ENCODE results near the gene DLGAP1. TPM values are rescaled to one million over a fixed set of nuclear protein-coding genes. Genes with fewer than 3 reads are reported as not detected.

DLGAP1 gene
- total RNA-seq, 1 experiment from 2014 or later = 23.0 TPM

GRCh38 chr18:4360221-4360715 is 94.8 kb downstream of the DLGAP1 start (continued):
- no peak for TF ChIP-seq FOXP4 (CRISPR knock-in tag; IDR thresholded peaks at IDR 0.05)
- no peak for TF ChIP-seq STAT6 (CRISPR knock-in tag; conservative IDR thresholded peaks at IDR 0.05; ENCODE audit: low read depth)
- TF ChIP-seq FOXJ3 (CRISPR knock-in tag; IDR thresholded peaks at IDR 0.05; ENCODE audit: borderline replicate concordance) = no peak
- no peak for TF ChIP-seq ZMAT4 (CRISPR knock-in tag; IDR thresholded peaks at IDR 0.05)
- TF ChIP-seq NFYB (CRISPR knock-in tag; conservative IDR thresholded peaks at IDR 0.05; ENCODE audit: low read depth) = no peak
- TF ChIP-seq TEAD4 (CRISPR knock-in tag; IDR thresholded peaks at IDR 0.05) = no peak
- no peak for TF ChIP-seq E2F5 (CRISPR knock-in tag; IDR thresholded peaks at IDR 0.05)
- TF ChIP-seq SOX15 (CRISPR knock-in tag; IDR thresholded peaks at IDR 0.05) = no peak
- TF ChIP-seq NR2C2 (CRISPR knock-in tag; IDR thresholded peaks at IDR 0.05) = no peak
- TF ChIP-seq CREM (CRISPR knock-in tag; IDR thresholded peaks at IDR 0.05) = no peak
- TF ChIP-seq ZBTB43 (CRISPR knock-in tag; IDR thresholded peaks at IDR 0.05) = no peak
- no peak for TF ChIP-seq SP1 (CRISPR knock-in tag; conservative IDR thresholded peaks at IDR 0.05)
- no peak for TF ChIP-seq E2F4 (CRISPR knock-in tag; IDR thresholded peaks at IDR 0.05; ENCODE audit: borderline replicate concordance, low read depth)

GRCh38 chr18:4358618-4359017 is 96.5 kb downstream of the DLGAP1 start:
- ChIA-PET CTCF (interaction anchor here (1.0 kb wide), 1 partner anchor 252 kb away, joined by 4 read pairs; no protein-coding TSS in a partner anchor), POLR2A (no interaction called here)
- Mint-ChIP-seq H3K4me3 (no peak overlapping the region), H3K4me1 (peaks cover 61% of the 10 kb centered on the region), H3K9me3 (peaks cover 6% of the 10 kb centered on the region), H3K36me3 (peaks cover 7% of the 10 kb centered on the region), H3K27ac (peak overlapping the region; percentile 17), H3K27me3 (ENCODE audit: low read depth) (no peaks in the 10 kb centered on the region)
- DNase-seq (ENCODE audit: low spot score) = peak; percentile 47
- ATAC-seq = peak; percentile 95
- TF ChIP-seq ZNF423 (CRISPR knock-in tag; IDR thresholded peaks at IDR 0.05) (peak; percentile 60), ZNF138 (CRISPR knock-in tag; conservative IDR thresholded peaks at IDR 0.05) (no peak), ARID4B (CRISPR knock-in tag; IDR thresholded peaks at IDR 0.05; ENCODE audit: borderline replicate concordance) (no peak), TEAD1 (CRISPR knock-in tag; IDR thresholded peaks at IDR 0.05) (peak; percentile 69; the same call in 1 of the 2 replicates), GRHL2 (CRISPR knock-in tag; IDR thresholded peaks at IDR 0.05; ENCODE audit: insufficient replicate concordance, severe bottlenecking) (no peak)

All from WTC11 (cell line).